ENCODE results near the gene LPP.
A peak's percentile ranks its signal among the peaks of the same experiment; 100 is the strongest.

Gene LPP

GRCh38 chr3:188123170-188123905 is 30.6 kb upstream of the LPP start:
- Histone ChIP-seq H3F3A (ENCODE audit: insufficient read depth) (no peaks in the 10 kb centered on the region), H3K4me3 (ENCODE audit: insufficient read depth, low read length, poor library complexity, severe bottlenecking) (peak overlapping the region; percentile 1), H3K79me2 (ENCODE audit: insufficient read depth, low read length) (no peaks in the 10 kb centered on the region), H3K9me2 (replicated peaks; ENCODE audit: insufficient read depth, low read length) (no peaks in the 10 kb centered on the region), H3K9me3 (ENCODE audit: insufficient read depth, low read length) (no peaks in the 10 kb centered on the region), H3K27ac (ENCODE audit: low read depth, low read length) (peak overlapping the region; percentile 42), H3K27me3 (ENCODE audit: low read length) (no peaks in the 10 kb centered on the region), H2AFZ (ENCODE audit: low read depth, low read length, severe bottlenecking) (peak overlapping the region; percentile 17), H4K20me1 (ENCODE audit: low read depth, low read length) (no peaks in the 10 kb centered on the region), H3K4me2 (ENCODE audit: low read depth, low read length, poor library complexity, severe bottlenecking) (peak overlapping the region; percentile 49), H3K9ac (ENCODE audit: low read length) (peak overlapping the region; percentile 21), H3K36me3 (ENCODE audit: low read length) (no peaks in the 10 kb centered on the region)
- TF ChIP-seq, protein P1, sequence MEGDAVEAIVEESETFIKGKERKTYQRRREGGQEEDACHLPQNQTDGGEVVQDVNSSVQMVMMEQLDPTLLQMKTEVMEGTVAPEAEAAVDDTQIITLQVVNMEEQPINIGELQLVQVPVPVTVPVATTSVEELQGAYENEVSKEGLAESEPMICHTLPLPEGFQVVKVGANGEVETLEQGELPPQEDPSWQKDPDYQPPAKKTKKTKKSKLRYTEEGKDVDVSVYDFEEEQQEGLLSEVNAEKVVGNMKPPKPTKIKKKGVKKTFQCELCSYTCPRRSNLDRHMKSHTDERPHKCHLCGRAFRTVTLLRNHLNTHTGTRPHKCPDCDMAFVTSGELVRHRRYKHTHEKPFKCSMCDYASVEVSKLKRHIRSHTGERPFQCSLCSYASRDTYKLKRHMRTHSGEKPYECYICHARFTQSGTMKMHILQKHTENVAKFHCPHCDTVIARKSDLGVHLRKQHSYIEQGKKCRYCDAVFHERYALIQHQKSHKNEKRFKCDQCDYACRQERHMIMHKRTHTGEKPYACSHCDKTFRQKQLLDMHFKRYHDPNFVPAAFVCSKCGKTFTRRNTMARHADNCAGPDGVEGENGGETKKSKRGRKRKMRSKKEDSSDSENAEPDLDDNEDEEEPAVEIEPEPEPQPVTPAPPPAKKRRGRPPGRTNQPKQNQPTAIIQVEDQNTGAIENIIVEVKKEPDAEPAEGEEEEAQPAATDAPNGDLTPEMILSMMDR (IDR thresholded peaks at IDR 0.05; ENCODE audit: insufficient read depth, low read length, poor library complexity, severe bottlenecking), result no peak
- TF ChIP-seq EZH2phosphoT487 (conservative IDR thresholded peaks at IDR 0.05; ENCODE audit: low read length), result no peak

DNA sequence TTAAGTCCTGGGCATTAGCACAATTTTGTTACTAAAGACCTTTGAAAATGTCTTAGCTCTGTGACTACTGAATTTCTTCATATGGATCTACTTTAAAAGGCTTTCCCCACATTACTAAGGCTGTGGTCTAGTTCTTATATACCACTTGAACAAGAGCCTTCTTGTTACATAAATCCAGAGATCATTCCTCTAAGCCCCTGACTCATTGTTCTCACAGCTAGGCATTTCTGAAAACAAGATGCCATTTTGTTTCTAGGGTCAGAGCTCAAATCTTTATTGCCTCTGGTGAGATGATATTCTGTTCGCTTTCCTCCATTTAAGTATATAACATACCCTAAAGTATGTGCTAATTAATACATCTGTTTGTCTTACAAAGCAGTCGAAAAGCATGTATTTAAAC is 29.8 kb upstream of the LPP start:
- Histone ChIP-seq H3K9me3 (ENCODE audit: insufficient read depth, low read length) (no peaks in the 10 kb centered on the region), H3F3A (ENCODE audit: insufficient read depth) (no peaks in the 10 kb centered on the region), H3K4me2 (ENCODE audit: low read depth, low read length, poor library complexity, severe bottlenecking) (no peak overlapping the region), H4K20me1 (ENCODE audit: low read depth, low read length) (no peaks in the 10 kb centered on the region), H2AFZ (ENCODE audit: low read depth, low read length, severe bottlenecking) (no peak overlapping the region), H3K9ac (ENCODE audit: low read length) (no peak overlapping the region), H3K36me3 (ENCODE audit: low read length) (no peaks in the 10 kb centered on the region), H3K27ac (ENCODE audit: low read depth, low read length) (no peak overlapping the region), H3K4me3 (ENCODE audit: insufficient read depth, low read length, poor library complexity, severe bottlenecking) (no peak overlapping the region), H3K9me2 (replicated peaks; ENCODE audit: insufficient read depth, low read length) (no peaks in the 10 kb centered on the region), H3K79me2 (ENCODE audit: insufficient read depth, low read length) (no peaks in the 10 kb centered on the region), H3K27me3 (ENCODE audit: low read length) (no peaks in the 10 kb centered on the region)
- TF ChIP-seq, protein P1 (IDR thresholded peaks at IDR 0.05; ENCODE audit: insufficient read depth, low read length, poor library complexity, severe bottlenecking), result no peak
- no peak for TF ChIP-seq EZH2phosphoT487 (conservative IDR thresholded peaks at IDR 0.05; ENCODE audit: low read length)

GRCh38 chr3:188125076-188125475 is 28.9 kb upstream of the LPP start:
- Histone ChIP-seq H3K9me3 (ENCODE audit: insufficient read depth, low read length) (no peaks in the 10 kb centered on the region), H3K27ac (ENCODE audit: low read depth, low read length) (no peak overlapping the region), H2AFZ (ENCODE audit: low read depth, low read length, severe bottlenecking) (no peak overlapping the region), H3K9ac (ENCODE audit: low read length) (no peak overlapping the region), H3K79me2 (ENCODE audit: insufficient read depth, low read length) (no peaks in the 10 kb centered on the region), H4K20me1 (ENCODE audit: low read depth, low read length) (no peaks in the 10 kb centered on the region), H3F3A (ENCODE audit: insufficient read depth) (no peaks in the 10 kb centered on the region), H3K9me2 (replicated peaks; ENCODE audit: insufficient read depth, low read length) (no peaks in the 10 kb centered on the region), H3K4me3 (ENCODE audit: insufficient read depth, low read length, poor library complexity, severe bottlenecking) (no peak overlapping the region), H3K36me3 (ENCODE audit: low read length) (no peaks in the 10 kb centered on the region), H3K4me2 (ENCODE audit: low read depth, low read length, poor library complexity, severe bottlenecking) (no peak overlapping the region), H3K27me3 (ENCODE audit: low read length) (no peaks in the 10 kb centered on the region)
- TF ChIP-seq EZH2phosphoT487 (conservative IDR thresholded peaks at IDR 0.05; ENCODE audit: low read length), result no peak

DNA sequence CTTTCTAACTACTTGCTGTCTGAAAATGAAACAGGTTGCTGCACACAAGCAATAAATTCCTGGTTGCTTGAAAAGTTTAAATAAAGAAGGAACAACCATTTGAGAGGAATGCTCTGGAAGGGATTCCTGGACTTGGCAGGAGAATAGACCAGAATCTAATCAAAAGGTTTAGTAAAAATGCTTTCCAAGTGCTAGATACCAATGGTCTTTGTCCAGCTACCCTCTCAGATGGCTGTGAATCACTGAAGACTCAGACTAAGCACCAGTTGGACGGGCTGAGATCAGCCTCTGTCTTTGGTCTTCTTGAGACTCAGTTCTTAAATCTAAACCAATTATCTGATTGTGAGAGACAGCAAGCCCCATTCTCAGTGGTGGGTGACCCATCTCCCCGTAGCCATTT is 27.7 kb upstream of the LPP start:
- no peaks in the 10 kb centered on the region for H3K27me3 ChIP-seq (ENCODE audit: low read length)
- TF ChIP-seq, protein P1 (IDR thresholded peaks at IDR 0.05; ENCODE audit: insufficient read depth, low read length, poor library complexity, severe bottlenecking), result no peak
- no peak for TF ChIP-seq EZH2phosphoT487 (conservative IDR thresholded peaks at IDR 0.05; ENCODE audit: low read length)
- H3K27ac ChIP-seq (ENCODE audit: low read depth, low read length), result no peak overlapping the region
- H4K20me1 ChIP-seq (ENCODE audit: low read depth, low read length), result no peaks in the 10 kb centered on the region
- no peaks in the 10 kb centered on the region for H3K9me3 ChIP-seq (ENCODE audit: insufficient read depth, low read length)
- no peaks in the 10 kb centered on the region for H3K36me3 ChIP-seq (ENCODE audit: low read length)
- H3K4me3 ChIP-seq (ENCODE audit: insufficient read depth, low read length, poor library complexity, severe bottlenecking), result no peak overlapping the region
- no peaks in the 10 kb centered on the region for H3K79me2 ChIP-seq (ENCODE audit: insufficient read depth, low read length)
- H3F3A ChIP-seq (ENCODE audit: insufficient read depth), result no peaks in the 10 kb centered on the region
- H2AFZ ChIP-seq (ENCODE audit: low read depth, low read length, severe bottlenecking), result no peak overlapping the region
- no peak overlapping the region for H3K9ac ChIP-seq (ENCODE audit: low read length)
- no peaks in the 10 kb centered on the region for H3K9me2 ChIP-seq (replicated peaks; ENCODE audit: insufficient read depth, low read length)
- no peak overlapping the region for H3K4me2 ChIP-seq (ENCODE audit: low read depth, low read length, poor library complexity, severe bottlenecking)

All from SU-DHL-6 (cell line).